Effector memory CD4-positive, alpha-beta T cell (primary cell): Measurements from ENCODE around the gene RSL1D1.

Experiments used
- DNase-seq, 3 donors: peaks; one replicate each; pipeline ENCODE4 v3.0.0-alpha.2; 2020
- H3K27ac ChIP-seq: 2 replicates; pipeline ENCODE4 v1.7.0; 2013; ENCODE audit warnings: mild to moderate bottlenecking, low read length, moderate library complexity; ENCODE audit not compliant: insufficient read depth, poor library complexity, severe bottlenecking
- H3K27me3 ChIP-seq: replicated peaks from 2 replicates; pipeline ENCODE4 v1.7.0; 2013; ENCODE audit warnings: mild to moderate bottlenecking, low read length; ENCODE audit not compliant: insufficient read depth, control insufficient read depth, poor library complexity, severe bottlenecking
- H3K36me3 ChIP-seq: 2 replicates; pipeline ENCODE4 v1.7.0; 2013; ENCODE audit warnings: mild to moderate bottlenecking, low read length, moderate library complexity; ENCODE audit not compliant: control insufficient read depth, insufficient read depth
- H3K4me1 ChIP-seq: 2 replicates; pipeline ENCODE4 v1.7.0; 2013; ENCODE audit warnings: low read length, mild to moderate bottlenecking; ENCODE audit not compliant: control insufficient read depth, insufficient read depth, poor library complexity, severe bottlenecking
- H3K4me3 ChIP-seq: 2 replicates; pipeline ENCODE4 v1.7.0; 2013; ENCODE audit warnings: low read length, low read depth, mild to moderate bottlenecking; ENCODE audit not compliant: insufficient read depth, poor library complexity, severe bottlenecking
- H3K9me3 ChIP-seq: 2 replicates; pipeline ENCODE4 v1.7.0; 2013; ENCODE audit warnings: mild to moderate bottlenecking, low read length, moderate library complexity; ENCODE audit not compliant: control insufficient read depth
- total RNA-seq, 3 donors: gene quantifications; one replicate each; lab custom pipeline; 2026; lab: John Stamatoyannopoulos, UW

RSL1D1 gene
- 141 to 222 (median 194) reads per million in 3 donors for total RNA-seq

DNA sequence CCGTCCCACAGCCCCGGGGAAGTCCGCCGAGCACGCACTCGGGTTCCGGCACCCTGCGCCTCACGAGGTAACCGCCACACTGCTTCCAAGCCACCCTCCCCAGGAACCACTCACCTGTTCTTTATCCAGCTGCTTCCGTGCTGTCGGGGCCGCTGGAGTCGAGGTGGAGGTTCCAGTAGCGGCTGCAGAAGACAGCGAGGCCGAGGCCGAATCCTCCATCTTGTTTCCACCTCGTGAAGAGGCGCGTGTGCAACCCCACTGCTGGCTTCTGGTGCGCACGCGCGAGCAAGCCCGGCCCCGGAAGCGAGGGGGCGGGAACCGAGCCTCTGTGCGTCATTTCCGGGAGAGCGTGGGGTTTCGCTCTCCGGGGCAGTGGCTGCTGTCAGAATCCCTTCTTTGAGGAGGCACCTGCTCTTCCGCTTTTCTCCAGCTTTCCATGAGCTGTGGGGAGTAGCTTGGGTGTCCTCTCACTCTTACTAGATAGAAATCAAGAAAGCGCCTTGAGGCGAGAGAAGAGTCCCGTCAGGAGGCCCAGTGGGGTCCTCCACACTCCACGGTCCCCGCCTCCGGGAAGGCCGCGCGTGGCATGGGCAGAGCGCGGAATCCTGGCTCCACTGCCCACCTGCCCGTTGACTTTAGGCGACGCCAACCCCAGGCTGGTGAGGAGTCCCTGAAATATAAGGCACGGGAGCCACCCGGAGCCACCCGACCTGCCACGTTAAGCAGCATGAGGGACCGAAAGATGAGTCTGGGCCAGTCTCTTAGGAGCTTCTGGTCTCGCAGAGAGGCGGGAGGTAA is at the start of gene RSL1D1:
RSL1D1 (minus strand) TSS at position 249 of the 798 bp plus-strand sequence; CDS start at position 219, 30 bp downstream.
- Histone ChIP-seq H3K36me3 (peaks cover 23% of the 10 kb centered on the region), H3K9me3 (no peaks in the 10 kb centered on the region), H3K4me1 (peaks cover 17% of the 10 kb centered on the region), H3K4me3 (peak within 1 kb of the TSS; percentile 98), H3K27me3 (no peaks in the 10 kb centered on the region), H3K27ac (peak within 1 kb of the TSS; percentile 93)
- DNase-seq, result peak; percentile 86 to 87 (median 87)

DNA sequence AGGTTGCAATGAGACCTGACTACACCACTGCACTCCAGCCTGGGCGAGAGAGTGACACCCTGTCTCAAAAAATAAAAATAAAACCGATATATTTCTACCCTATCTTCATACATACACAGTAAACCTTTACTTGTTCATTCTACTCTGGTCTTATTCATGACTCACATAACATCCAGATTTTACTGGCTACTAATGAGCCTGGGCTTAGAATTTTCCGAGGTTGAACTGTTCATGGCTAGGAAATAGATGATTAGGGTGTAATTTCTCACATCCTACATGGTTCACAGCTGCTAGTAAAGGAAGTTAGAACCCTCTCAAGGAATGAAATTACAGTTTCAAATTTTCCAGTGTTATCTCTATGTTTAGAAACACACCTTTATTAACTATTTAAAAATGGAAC is 49.7 kb upstream of the RSL1D1 start:
- Histone ChIP-seq H3K27me3 (no peaks in the 10 kb centered on the region), H3K36me3 (peaks cover 6% of the 10 kb centered on the region)

DNA sequence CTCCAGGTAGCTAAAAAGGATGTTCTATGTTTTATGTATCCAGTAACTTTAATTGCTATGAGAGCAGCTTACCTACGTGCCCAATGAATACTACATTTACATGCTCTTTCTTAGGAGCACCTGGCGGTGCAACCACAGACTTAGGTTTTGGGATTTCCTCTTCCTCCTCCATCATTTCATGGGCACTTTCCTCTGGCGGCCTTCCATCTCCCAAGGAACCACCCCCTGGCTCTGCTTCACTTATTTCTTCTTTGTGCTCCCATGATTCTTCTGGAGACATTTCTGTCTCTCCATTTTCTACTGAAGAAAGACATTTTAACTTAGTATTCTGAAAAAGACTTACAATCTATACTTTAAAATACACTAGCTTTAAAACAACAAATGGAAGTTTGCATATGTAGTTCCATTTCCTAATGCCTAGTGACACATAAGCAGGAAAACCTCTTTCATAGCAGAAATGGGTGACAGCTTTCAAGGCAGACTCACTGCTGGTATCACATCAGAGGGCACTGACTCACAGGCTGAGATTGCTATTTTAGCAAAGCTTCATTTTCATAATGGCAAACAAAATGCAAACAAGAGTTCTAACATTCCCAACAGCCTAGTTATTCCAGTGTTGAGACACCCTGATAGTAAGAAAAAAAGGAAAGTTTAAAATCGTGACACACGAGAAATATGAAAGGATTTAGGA is 45.3 kb upstream of the RSL1D1 start:
- no peak for DNase-seq

More for the DNA sequence above, 49.7 kb upstream of the RSL1D1 start:
- no peak for DNase-seq
- Histone ChIP-seq H3K4me1 (no peaks in the 10 kb centered on the region), H3K9me3 (no peaks in the 10 kb centered on the region), H3K27ac (no peak overlapping the region), H3K4me3 (no peak overlapping the region)

DNA sequence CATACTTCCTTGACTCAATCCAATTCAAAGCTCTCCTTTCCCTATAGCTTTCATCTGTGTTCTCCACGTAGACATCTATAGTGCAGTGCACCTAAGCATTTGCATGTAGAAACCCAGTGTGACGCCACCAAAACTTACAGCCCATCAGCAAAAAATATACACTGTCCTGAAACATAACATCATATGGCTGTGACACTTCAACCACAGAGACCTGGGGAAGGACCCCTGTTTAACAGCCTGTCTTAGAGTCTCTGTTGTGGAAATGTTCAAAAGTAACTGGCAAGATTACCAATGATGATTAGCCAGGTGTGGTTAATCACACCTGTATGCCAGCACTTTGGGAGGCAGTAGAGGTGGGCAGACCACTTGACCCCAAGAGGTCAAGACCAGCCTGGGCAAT is 42.2 kb upstream of the RSL1D1 start:
- peaks cover 43% of the 10 kb centered on the region for H3K36me3 ChIP-seq
- H3K27me3 ChIP-seq, result no peaks in the 10 kb centered on the region
- DNase-seq, result no peak
- no peaks in the 10 kb centered on the region for H3K9me3 ChIP-seq
- no peaks in the 10 kb centered on the region for H3K4me1 ChIP-seq
- H3K4me3 ChIP-seq, result no peak overlapping the region
- no peak overlapping the region for H3K27ac ChIP-seq

More for the DNA sequence above, 45.3 kb upstream of the RSL1D1 start:
- H3K27ac ChIP-seq, result no peak overlapping the region
- peaks cover 29% of the 10 kb centered on the region for H3K36me3 ChIP-seq
- no peaks in the 10 kb centered on the region for H3K4me1 ChIP-seq
- no peaks in the 10 kb centered on the region for H3K9me3 ChIP-seq
- no peak overlapping the region for H3K4me3 ChIP-seq
- no peaks in the 10 kb centered on the region for H3K27me3 ChIP-seq

DNA sequence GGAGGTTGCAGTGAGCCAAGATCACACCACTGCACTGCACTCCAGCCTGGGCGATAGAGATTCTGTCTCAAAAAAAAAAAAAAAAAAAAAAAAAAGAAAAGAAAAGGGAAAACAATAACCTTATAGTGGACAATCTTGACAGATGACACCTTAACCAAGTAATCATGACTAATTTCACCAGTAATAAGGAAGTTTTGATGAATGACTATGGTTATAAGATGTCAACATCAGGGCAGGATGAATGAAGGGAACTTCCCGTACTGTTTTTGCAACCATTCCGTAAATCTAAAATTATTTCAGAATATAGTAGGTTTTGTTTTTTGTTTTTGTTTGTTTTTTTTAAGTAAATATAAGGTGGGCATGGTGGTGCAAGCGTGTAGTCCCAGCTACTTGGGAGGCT is 41.4 kb upstream of the RSL1D1 start:
- no peak for DNase-seq
- Histone ChIP-seq H3K9me3 (no peaks in the 10 kb centered on the region), H3K36me3 (peaks cover 46% of the 10 kb centered on the region)

DNA sequence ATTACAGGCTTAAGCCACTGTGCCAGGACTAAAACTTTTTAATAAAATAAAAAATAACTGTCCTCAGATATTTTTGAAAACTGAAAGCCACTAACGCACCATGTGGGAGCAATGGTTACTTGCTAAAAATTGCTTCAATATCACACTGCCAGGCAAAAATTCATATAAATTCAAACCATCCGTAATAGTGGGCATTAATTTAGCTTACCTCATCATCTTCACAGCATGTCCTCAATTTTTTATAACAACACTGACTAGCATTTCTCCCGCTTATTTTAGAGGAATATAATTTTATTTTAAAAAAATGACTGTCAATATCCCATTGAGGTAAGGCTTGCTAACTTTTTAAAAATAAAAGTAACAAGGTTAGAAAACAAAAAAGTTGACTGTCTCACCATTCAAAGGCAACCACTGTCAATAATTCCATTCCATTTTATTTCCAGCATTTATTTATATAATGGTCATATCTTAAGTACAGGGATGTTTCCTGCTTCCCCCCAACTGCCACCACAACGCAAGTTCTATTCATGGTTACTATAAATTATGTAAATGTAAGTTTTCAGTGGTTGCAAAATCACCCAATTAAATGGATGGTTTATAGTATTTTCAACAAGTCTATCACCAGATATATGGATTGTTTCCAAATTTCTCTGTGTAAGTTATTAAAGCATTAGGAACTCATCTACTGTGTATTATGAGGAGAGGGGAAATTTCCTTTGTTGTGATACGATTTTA is 39.1 kb upstream of the RSL1D1 start:
- DNase-seq, result no peak
- H3K9me3 ChIP-seq, result no peaks in the 10 kb centered on the region
- H3K4me1 ChIP-seq, result no peaks in the 10 kb centered on the region
- no peak overlapping the region for H3K27ac ChIP-seq
- no peak overlapping the region for H3K4me3 ChIP-seq
- H3K36me3 ChIP-seq, result peaks cover 48% of the 10 kb centered on the region
- no peaks in the 10 kb centered on the region for H3K27me3 ChIP-seq

More for the DNA sequence above, 41.4 kb upstream of the RSL1D1 start:
- Histone ChIP-seq H3K27me3 (no peaks in the 10 kb centered on the region), H3K27ac (no peak overlapping the region), H3K4me3 (no peak overlapping the region), H3K4me1 (no peaks in the 10 kb centered on the region)

DNA sequence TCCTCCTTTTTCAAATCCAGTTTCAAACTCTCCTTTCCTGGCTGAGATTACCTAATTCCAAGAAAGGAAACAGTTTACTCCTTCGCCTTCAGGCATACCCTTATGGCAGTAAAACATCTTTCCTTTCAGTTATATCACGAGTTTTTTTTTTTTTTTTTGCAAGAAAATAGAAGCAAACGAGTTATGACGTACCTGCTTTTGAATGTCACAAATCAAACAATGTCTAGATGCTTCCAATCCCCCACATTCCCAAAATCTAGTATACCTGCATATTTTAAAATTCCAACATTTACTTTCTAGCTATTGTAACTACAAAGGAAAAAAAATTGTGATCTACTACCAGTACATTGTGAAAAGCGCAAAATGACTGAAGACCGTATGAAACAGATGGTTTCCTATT is 35.5 kb upstream of the RSL1D1 start:
- H3K9me3 ChIP-seq, result no peaks in the 10 kb centered on the region
- no peaks in the 10 kb centered on the region for H3K4me1 ChIP-seq
- H3K36me3 ChIP-seq, result peaks cover 55% of the 10 kb centered on the region
- H3K27ac ChIP-seq, result no peak overlapping the region
- DNase-seq, result no peak
- H3K27me3 ChIP-seq, result no peaks in the 10 kb centered on the region
- no peak overlapping the region for H3K4me3 ChIP-seq

DNA sequence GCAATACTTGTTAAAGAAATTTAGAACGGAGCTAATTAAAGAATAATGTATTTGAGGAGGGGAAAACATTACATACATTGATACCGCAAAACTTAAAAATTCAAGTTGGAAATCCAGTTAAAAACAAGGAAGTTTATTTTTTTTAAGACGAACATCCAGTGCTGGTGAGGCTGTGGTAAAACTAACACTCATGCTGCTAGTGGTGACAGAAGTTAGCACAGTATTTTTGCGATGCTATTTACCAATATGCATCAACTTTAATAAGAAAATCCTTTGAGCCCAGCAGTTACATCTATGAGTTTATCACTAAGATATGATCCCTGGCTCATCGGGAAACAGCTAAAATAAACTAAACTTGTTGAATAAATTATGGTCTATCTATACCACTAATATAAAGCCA is 32.7 kb upstream of the RSL1D1 start:
- Histone ChIP-seq H3K4me1 (no peaks in the 10 kb centered on the region), H3K27me3 (no peaks in the 10 kb centered on the region), H3K36me3 (peaks cover 67% of the 10 kb centered on the region), H3K27ac (no peak overlapping the region), H3K9me3 (no peaks in the 10 kb centered on the region), H3K4me3 (no peak overlapping the region)
- no peak for DNase-seq

DNA sequence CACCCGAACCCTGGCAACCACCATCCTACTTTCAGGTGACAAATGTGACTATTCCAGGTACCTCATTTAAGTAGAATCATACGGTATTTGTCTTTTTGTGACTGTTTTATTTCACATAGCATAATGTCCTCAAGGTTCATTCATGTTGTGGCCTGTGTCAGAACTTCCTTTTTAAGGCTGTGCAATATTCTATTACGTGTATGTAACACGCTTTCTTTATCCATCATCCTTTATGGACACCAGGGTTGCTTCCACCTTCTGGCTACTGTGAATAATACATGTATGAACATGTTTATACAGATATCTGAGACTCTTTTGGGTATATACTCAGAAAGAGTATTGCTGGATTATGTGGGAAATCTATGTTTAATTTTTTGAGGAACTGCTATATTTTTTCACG is 28.7 kb upstream of the RSL1D1 start:
- DNase-seq, result no peak
- peaks cover 68% of the 10 kb centered on the region for H3K36me3 ChIP-seq
- H3K9me3 ChIP-seq, result no peaks in the 10 kb centered on the region
- H3K4me1 ChIP-seq, result no peaks in the 10 kb centered on the region
- no peak overlapping the region for H3K27ac ChIP-seq
- H3K4me3 ChIP-seq, result no peak overlapping the region
- H3K27me3 ChIP-seq, result no peaks in the 10 kb centered on the region
